HUES6 (cell line): ENCODE results near the gene CGB7.
"Not testable (repeated sequence)": the region's sequence is repeated elsewhere in the genome, so short reads cannot be mapped to it uniquely, and the experiment has no call there.

Source experiments
- H3K27ac ChIP-seq: 2 replicates; pipeline ENCODE4 v1.7.0; 2013; ENCODE audit warnings: low read depth, mild to moderate bottlenecking, low read length, inconsistent platforms
- H3K27me3 ChIP-seq: 2 replicates; pipeline ENCODE4 v1.6.1; 2013; ENCODE audit warnings: low read length; ENCODE audit not compliant: control insufficient read depth, insufficient read depth
- H3K36me3 ChIP-seq: 2 replicates; pipeline ENCODE4 v1.6.1; 2013; ENCODE audit warnings: low read length; ENCODE audit not compliant: control insufficient read depth, insufficient read depth
- H3K4me1 ChIP-seq: 2 replicates; pipeline ENCODE4 v1.6.1; 2013; ENCODE audit warnings: low read length; ENCODE audit not compliant: control insufficient read depth, insufficient read depth
- H3K4me3 ChIP-seq: 2 replicates; pipeline ENCODE4 v1.5.1; 2013; ENCODE audit warnings: low read depth, low read length
- H3K9ac ChIP-seq: one replicate; pipeline ENCODE4 v1.6.1; 2013; ENCODE audit warnings: mild to moderate bottlenecking, low read length
- H3K9me3 ChIP-seq: 2 replicates; pipeline ENCODE4 v1.6.1; 2013; ENCODE audit warnings: low read depth, low read length; ENCODE audit not compliant: control insufficient read depth, insufficient read depth

CGB7 gene

GRCh38 chr19:49092686-49093085 is 35.1 kb upstream of the CGB7 start:
- Histone ChIP-seq H3K36me3 (peaks cover 85% of the 10 kb centered on the region), H3K9ac (no peak overlapping the region)

DNA sequence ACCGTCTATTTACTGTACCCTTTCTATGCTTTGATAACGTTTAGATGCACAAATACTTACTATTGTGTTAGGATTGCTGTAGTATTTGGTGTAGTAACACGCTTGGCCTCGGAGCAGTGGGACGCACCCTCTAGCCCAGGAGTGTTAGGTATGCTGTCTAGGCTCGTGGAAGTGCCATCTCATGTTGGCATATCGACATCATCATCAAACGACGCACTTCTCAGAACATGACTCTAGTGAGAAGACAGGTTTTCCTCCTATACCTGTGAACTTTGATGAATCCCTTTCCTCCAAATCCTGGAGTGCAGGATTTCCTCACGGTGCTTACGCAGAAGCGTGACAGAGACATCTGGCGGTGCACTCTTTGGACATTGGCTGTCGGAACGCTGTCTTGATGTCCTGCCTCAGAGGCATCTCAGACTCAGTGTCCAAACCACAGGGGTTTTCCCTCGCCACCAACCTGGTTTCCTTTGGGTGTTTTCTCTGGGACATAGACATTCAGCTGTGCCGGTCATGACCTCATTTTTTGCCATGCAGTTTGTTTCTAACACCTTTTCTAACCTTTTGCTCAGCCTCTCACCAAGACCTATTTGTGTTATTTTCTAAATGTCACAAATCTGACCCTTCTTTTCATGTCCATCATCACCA is 34.0 kb upstream of the CGB7 start:
- Histone ChIP-seq H3K9me3 (no peaks in the 10 kb centered on the region), H3K36me3 (peaks cover 84% of the 10 kb centered on the region), H3K27ac (no peak overlapping the region), H3K4me3 (no peak overlapping the region), H3K4me1 (peaks cover 1% of the 10 kb centered on the region), H3K27me3 (no peaks in the 10 kb centered on the region), H3K9ac (no peak overlapping the region)

More at GRCh38 chr19:49092686-49093085, 35.1 kb upstream of the CGB7 start:
- H3K27me3 ChIP-seq = no peaks in the 10 kb centered on the region
- no peaks in the 10 kb centered on the region for H3K9me3 ChIP-seq
- H3K4me1 ChIP-seq = peaks cover 5% of the 10 kb centered on the region; the same call in 1 of the 2 replicates
- no peak overlapping the region for H3K4me3 ChIP-seq
- no peak overlapping the region for H3K27ac ChIP-seq

DNA sequence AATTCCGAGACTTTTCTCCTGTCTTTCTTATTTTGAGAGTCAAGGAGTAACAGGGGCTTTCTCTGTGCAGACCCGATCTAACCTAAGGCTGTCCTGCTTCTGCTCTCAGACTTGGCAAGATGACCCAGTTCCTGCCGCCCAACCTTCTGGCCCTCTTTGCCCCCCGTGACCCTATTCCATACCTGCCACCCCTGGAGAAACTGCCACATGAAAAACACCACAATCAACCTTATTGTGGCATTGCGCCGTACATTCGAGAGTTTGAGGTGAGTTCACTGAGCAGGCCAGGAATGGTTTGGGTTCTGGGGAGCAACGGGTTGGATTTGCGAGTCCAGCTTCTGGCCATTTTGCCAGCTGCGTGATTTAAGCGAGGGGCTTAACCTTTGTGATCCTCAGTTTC is 28.7 kb upstream of the CGB7 start:
- Histone ChIP-seq H3K36me3 (peaks cover 42% of the 10 kb centered on the region), H3K9me3 (0 out of 2 replicates have a peak, but pooled peaks cover 5% of the 10 kb centered on the region), H3K27me3 (no peaks in the 10 kb centered on the region), H3K27ac (peak overlapping the region; percentile 92), H3K4me1 (peaks cover 5% of the 10 kb centered on the region), H3K9ac (peak overlapping the region; percentile 99), H3K4me3 (peak overlapping the region; percentile 89)

DNA sequence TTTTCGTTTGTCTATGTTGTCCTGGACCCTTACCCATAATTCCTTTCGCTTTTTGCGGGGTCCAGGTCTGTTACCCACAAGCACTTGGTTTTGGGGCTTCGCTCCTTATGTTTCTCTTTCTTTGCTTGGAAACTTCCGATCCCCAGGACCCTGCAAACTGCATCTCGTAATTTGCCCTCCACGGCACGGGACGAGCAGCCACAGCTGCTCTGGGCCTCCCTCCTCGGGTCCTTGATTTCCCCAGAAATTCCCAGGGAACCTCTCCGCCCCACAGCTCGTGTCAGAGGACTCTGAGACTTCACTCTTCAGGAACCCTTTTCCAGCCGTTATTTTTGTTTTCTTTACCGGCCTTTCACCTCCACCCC is 28.3 kb upstream of the CGB7 start:
- Histone ChIP-seq H3K36me3 (peaks cover 38% of the 10 kb centered on the region), H3K9ac (peak overlapping the region; percentile 99), H3K27ac (peak overlapping the region; percentile 92), H3K9me3 (0 out of 2 replicates have a peak, but pooled peaks cover 5% of the 10 kb centered on the region), H3K4me3 (peak overlapping the region; percentile 89), H3K4me1 (peaks cover 5% of the 10 kb centered on the region), H3K27me3 (no peaks in the 10 kb centered on the region)

GRCh38 chr19:49085020-49085867 is 27.7 kb upstream of the CGB7 start, which contains the start of gene SNRNP70:
SNRNP70 (plus strand) TSS chr19:49085451; CDS start chr19:49086415, 964 bp downstream.
- Histone ChIP-seq H3K27me3 (0 out of 2 replicates have a peak, but pooled peaks cover 2% of the 10 kb centered on the region), H3K27ac (peak within 1 kb of the TSS; percentile 92), H3K4me3 (peak within 1 kb of the TSS; percentile 89), H3K36me3 (peaks cover 32% of the 10 kb centered on the region), H3K9me3 (0 out of 2 replicates have a peak, but pooled peaks cover 5% of the 10 kb centered on the region), H3K4me1 (peaks cover 5% of the 10 kb centered on the region), H3K9ac (peak within 1 kb of the TSS; percentile 99)

DNA sequence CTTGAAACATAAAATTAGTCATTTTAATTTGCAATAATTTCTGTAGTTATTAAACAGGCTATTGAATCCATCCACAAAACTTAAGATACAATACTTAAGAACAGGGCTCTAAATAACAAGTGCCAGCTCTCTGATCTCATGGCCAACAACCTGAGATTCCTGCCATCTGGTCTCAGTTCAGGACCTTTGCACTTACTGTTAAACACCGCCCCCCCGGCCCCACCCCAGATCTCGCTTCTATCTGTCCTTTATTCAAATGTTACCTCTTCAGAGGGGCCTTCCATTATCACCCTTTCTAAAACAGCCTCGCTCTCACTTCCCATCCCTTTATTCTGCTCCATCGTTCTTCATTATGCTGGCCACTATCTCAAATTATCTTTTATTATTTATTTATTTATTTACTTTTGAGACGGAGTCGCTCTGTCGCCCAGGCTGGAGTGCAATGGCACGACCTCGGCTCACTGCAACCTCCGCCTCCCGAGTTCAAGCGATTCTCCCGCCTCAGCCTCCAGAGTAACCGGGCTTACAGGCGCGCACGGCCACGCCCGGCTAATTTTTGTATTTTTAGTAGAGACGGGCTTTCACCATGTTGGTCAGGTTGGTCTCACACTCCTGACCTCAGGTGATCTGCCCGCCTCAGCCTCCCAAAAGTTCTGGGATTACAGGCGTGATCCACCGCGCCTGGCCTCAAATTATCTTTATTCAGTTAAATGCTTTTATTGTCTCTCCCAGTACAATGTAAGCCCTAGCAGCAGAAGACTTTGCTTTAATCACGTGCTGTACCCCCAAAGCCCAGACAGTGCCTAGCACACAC is 26.9 kb upstream of the CGB7 start:
- Histone ChIP-seq H3K4me3 (peak overlapping the region; percentile 89), H3K36me3 (peaks cover 26% of the 10 kb centered on the region), H3K27ac (no peak overlapping the region), H3K9ac (peak overlapping the region; percentile 99), H3K27me3 (0 out of 2 replicates have a peak, but pooled peaks cover 3% of the 10 kb centered on the region), H3K4me1 (peaks cover 5% of the 10 kb centered on the region), H3K9me3 (0 out of 2 replicates have a peak, but pooled peaks cover 5% of the 10 kb centered on the region)

- 0 out of 2 replicates have a peak, but pooled peaks cover 5% of the 10 kb centered on the region for H3K9me3 ChIP-seq
- no peak overlapping the region for H3K4me3 ChIP-seq
- H3K27me3 ChIP-seq = 0 out of 2 replicates have a peak, but pooled peaks cover 3% of the 10 kb centered on the region
- no peak overlapping the region for H3K27ac ChIP-seq
- H3K9ac ChIP-seq = no peak overlapping the region
- H3K4me1 ChIP-seq = peaks cover 1% of the 10 kb centered on the region; the same call in 1 of the 2 replicates
- peaks cover 1% of the 10 kb centered on the region for H3K36me3 ChIP-seq
Measured at GRCh38 chr19:49081273-49081672, 23.7 kb upstream of the CGB7 start.

DNA sequence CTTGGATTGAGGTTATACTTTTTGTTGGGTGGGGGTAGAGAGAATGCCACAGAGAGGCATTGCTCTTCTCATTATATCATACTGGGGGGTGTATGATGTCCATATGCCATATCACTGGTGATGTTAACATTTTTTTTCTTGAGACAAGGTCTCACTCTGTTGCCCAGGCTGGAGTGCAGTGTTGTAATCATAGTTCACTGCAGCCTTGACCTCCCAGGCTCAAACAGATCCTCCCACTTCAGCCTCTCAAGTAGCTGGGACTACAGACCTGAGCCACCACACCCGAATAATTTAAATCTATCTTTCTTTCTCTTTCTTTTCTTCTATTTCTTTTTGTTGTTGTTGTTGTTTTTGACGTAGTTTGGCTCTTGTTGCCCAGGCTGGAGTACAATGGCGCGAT is 22.8 kb upstream of the CGB7 start:
- H3K27ac ChIP-seq = no peak overlapping the region
- H3K4me1 ChIP-seq = no peaks in the 10 kb centered on the region
- no peak overlapping the region for H3K9ac ChIP-seq
- H3K36me3 ChIP-seq = no peaks in the 10 kb centered on the region
- H3K4me3 ChIP-seq = no peak overlapping the region
- H3K27me3 ChIP-seq = 0 out of 2 replicates have a peak, but pooled peaks cover 3% of the 10 kb centered on the region
- H3K9me3 ChIP-seq = 0 out of 2 replicates have a peak, but pooled peaks cover 5% of the 10 kb centered on the region

DNA sequence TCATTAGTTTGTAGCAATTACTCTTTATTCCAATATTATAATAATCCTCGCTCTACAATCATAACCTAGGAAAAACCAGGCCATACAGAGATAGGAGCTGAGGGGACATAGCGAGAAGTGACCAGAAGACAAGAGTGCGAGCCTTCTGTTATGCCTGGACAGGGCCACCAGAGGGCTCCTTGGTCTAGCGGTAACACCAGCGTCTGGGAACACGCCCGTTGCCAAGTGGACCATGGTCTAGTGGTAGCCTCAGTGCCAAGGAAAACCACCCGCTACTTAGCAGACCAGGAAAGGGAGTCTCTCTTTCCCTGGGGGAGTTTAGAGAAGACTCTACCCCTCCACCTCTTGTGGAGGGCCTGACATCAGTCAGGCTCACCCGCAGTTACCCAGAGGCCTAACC is 17.3 kb upstream of the CGB7 start:
- H3K27me3 ChIP-seq = peaks cover 49% of the 10 kb centered on the region
- H3K9me3 ChIP-seq, H3K4me3 ChIP-seq, H3K36me3 ChIP-seq, H3K4me1 ChIP-seq, H3K9ac ChIP-seq, H3K27ac ChIP-seq: not testable (repeated sequence)

DNA sequence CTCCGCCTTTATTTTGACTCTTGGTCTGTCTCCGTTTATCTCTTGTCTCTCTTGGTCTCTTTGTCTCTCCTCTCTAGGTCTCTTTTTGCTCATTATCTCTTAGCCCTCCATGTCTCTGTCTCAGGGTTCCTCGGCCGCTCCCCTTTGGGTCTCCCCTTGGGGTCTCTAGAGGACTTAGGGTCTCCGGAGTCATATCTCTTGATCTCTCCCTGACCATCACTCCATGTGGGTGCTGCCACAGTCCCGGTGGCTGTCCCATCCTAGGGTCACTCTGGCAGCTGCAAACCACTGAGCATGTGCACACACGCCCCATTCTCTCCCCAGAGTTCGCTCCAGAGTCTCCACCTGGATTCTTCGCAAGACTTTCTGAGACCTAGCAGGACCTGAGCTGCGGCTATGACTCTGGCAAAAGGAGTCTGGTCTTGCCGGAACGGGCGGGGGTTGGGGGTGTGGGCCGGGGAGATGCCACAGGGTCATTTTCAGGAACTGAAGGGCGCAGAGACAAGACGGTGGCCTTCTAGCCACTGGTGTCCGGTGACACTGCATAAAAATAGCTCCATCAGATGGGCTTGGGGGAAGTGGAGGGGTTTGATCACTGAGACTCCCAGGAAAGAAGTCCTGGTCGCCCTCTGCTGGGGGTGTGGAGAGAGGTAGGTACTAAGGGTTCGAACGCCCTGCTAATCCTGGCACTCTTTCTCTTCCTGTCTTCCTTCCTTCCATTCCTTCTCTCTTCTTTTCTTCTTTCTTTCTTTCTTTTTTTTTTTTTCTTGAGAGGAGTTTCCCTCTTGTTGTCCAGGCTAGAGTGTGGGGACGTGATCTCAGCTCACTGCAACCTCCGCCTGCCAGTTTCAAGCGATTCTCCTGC is 16.2 kb upstream of the CGB7 start:
- 0 out of 2 replicates have a peak, but pooled peaks cover 3% of the 10 kb centered on the region for H3K9me3 ChIP-seq

More for the DNA sequence above, 16.2 kb upstream of the CGB7 start:
- Histone ChIP-seq H3K27me3 (peaks cover 60% of the 10 kb centered on the region), H3K27ac (no peak overlapping the region), H3K36me3 (no peaks in the 10 kb centered on the region), H3K9ac (no peak overlapping the region), H3K4me1 (peaks cover 6% of the 10 kb centered on the region; the same call in 1 of the 2 replicates), H3K4me3 (no peak overlapping the region)
